Measurements from ENCODE around the gene TTC39A.

TTC39A gene

DNA sequence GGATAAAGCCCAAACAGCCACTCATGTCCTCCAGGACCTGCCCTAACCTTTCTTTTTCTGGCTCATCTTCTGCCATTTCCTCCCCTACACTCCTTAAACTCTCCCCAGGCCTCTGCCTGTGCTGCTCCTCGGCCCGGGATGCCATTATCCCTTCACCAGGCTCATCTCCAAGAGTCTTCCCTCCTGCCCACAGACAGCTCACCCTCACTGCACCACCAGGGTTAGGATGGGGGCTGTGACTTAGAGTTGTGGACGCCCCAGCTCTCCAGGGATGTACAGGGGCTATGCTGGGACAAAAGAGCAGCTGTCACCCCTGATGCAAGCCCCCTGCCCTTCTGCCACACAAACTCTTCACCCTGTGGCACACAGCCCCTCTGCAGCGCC is 32.0 kb downstream of the TTC39A start:
- H3K4me3 ChIP-seq (ENCODE audit: control insufficient read depth in 1 of 7, extremely low read depth in 1 of 7, insufficient read depth in 4 of 7, low read depth in 2 of 7, low read length in 6 of 7), result no peak overlapping the region
- H3K4me1 ChIP-seq (ENCODE audit: control extremely low read depth in 1 of 4, control insufficient read depth in 4 of 4, insufficient read depth in 4 of 4, low read length in 3 of 4), result peaks cover 0 to 72% (median 58%) of the 10 kb centered on the region in 4 experiments
- no peaks in the 10 kb centered on the region for H3K27me3 ChIP-seq (replicated peaks in 2 of 5; ENCODE audit: control insufficient read depth in 4 of 5, insufficient read depth in 5 of 5, low read length in 4 of 5)
- WGBS (ENCODE audit: insufficient coverage), result 100% methylated on average over 2 of the region's 4 CpGs
- H3K27ac ChIP-seq (ENCODE audit: insufficient read depth in 1 of 2, low read depth in 1 of 2, low read length in 2 of 2, poor library complexity in 1 of 2, severe bottlenecking in 2 of 2), result no peak overlapping the region
- ChIA-PET CTCF (interaction anchor here (1.2 kb wide), 1 partner anchor 13 kb away, joined by 3 read pairs; no protein-coding TSS in a partner anchor), POLR2A (no interaction called here)
- no peak for DNase-seq
- peaks cover 0 to 4% (median 0%) of the 10 kb centered on the region in 5 experiments for H3K9me3 ChIP-seq (ENCODE audit: control extremely low read depth in 1 of 5, control insufficient read depth in 4 of 5, insufficient read depth in 2 of 5, low read depth in 1 of 5, low read length in 4 of 5)
- no peaks in the 10 kb centered on the region for H3K36me3 ChIP-seq (ENCODE audit: control insufficient read depth in 4 of 4, insufficient read depth in 4 of 4, low read length in 3 of 4)

DNA sequence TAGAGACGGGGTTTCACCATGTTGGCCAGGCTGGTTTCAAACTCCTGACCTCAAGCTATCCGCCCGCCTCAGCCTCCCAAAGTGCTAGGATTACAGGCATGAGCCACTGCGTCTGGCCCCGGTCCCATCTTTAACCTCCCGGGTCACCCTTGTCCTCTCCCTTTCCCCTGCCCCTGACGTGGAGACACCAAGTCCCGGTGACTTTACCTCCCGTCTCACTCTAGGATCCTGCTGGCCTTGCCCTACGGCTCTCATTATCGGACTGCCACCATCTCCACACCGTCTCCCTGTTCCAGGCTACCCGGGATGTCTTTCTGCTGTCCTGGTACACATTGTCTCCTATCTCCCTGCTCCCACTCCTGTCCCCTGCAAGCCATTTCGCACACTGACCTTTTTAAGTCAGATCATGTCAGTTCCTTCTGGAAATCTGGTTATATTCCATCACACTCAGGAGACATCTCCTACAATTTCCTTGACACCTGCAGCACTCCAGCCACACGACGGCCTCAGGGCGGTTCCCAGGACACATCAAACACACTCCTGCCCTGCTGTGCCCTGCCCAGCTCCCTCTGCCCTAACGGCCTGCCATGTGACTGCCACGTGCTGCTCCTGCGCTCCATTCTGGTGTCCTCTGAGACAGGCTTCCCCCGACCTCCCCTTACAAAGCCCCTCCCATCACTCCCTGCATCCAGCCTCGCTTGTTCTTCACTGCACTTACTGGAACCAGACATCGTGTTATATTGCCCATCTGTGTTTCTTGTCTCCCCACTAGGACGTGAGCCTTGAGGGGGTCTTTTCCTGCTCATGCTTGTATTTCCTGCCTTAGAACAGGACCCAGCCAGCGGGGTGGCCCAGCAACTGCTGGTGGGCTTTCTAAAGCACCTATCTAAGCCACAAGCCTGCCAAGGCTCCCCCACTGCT is 32.7 kb downstream of the TTC39A start:
- peaks cover 0 to 4% (median 0%) of the 10 kb centered on the region in 5 experiments for H3K9me3 ChIP-seq (ENCODE audit: control extremely low read depth in 1 of 5, control insufficient read depth in 4 of 5, insufficient read depth in 2 of 5, low read depth in 1 of 5, low read length in 4 of 5)
- H3K27ac ChIP-seq (ENCODE audit: insufficient read depth in 1 of 2, low read depth in 1 of 2, low read length in 2 of 2, poor library complexity in 1 of 2, severe bottlenecking in 2 of 2), result no peak overlapping the region
- H3K36me3 ChIP-seq (ENCODE audit: control insufficient read depth in 4 of 4, insufficient read depth in 4 of 4, low read length in 3 of 4), result no peaks in the 10 kb centered on the region
- POLR2A ChIA-PET, result interaction anchor here (0.6 kb wide), 1 partner anchor 112 kb away, joined by 5 read pairs; no protein-coding TSS in a partner anchor
- peak overlapping the region in 2 of 7 experiments; percentile 67 to 77 for H3K4me3 ChIP-seq (ENCODE audit: control insufficient read depth in 1 of 7, extremely low read depth in 1 of 7, insufficient read depth in 4 of 7, low read depth in 2 of 7, low read length in 6 of 7)
- 92% methylated on average over 24 of the region's 25 CpGs for WGBS (ENCODE audit: insufficient coverage)
- no peaks in the 10 kb centered on the region for H3K27me3 ChIP-seq (replicated peaks in 2 of 5; ENCODE audit: control insufficient read depth in 4 of 5, insufficient read depth in 5 of 5, low read length in 4 of 5)
- DNase-seq, result no peak
- CTCF ChIA-PET, result interaction anchor here (0.7 to 3.8 kb wide), 14 partner anchors 8 to 373 kb away, joined by 3 to 33 read pairs (median 4); no protein-coding TSS in a partner anchor
- H3K4me1 ChIP-seq (ENCODE audit: control extremely low read depth in 1 of 4, control insufficient read depth in 4 of 4, insufficient read depth in 4 of 4, low read length in 3 of 4), result peaks cover 0 to 66% (median 53%) of the 10 kb centered on the region in 4 experiments

DNA sequence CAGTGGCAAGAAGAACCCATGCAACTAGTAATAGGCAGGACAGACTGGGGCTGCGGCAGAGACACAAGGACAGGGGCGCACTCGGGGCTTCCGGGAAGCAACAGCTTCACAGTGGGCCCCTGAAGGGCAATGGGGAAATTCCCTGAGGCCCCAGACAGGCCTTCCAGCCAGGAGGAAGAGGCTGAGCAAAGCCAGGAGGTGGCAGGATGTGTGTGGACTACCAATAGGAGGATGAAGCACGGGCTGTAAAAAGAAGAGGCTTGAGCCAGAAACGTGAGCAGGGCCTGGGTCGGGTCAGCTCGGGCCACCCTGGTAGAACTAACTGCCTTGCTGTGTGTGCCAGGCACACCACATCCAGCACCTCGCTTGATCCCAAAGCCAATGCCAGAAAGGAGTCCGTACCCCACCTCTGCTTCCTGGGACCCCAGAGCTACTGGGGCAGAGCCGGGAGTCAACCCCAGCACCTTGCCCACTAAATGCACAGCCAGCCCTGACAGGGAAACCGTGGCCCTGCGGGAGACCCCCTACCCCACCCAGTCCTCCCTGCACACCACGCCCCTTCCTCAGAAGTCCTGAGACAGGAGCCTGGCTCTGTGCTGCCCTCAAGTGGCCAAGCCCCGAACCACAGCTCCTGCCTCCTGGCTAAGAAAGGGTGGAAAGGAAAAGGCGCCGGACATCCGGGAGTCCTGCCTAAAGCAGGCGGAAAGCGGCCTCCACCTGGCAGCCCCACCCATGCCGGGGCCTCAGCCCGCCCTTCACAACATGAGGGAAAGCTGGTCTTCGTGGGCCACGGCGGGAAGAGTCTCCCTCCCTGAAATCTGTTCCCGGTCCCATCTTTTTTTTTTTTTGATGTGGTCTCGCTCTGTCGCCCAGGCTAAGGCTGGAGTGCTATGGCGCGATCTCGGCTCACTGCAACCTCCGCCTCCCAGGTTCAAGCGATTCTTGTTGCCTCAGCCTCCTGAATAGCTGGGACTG is 33.7 kb downstream of the TTC39A start:
- H3K36me3 ChIP-seq (ENCODE audit: control insufficient read depth in 4 of 4, insufficient read depth in 4 of 4, low read length in 3 of 4), result no peaks in the 10 kb centered on the region
- POLR2A ChIA-PET, result interaction anchor here (0.6 kb wide), 1 partner anchor 113 kb away, joined by 5 read pairs; no protein-coding TSS in a partner anchor
- CTCF ChIA-PET, result interaction anchor here (0.7 to 3.8 kb wide), 17 partner anchors 9 to 372 kb away, joined by 3 to 33 read pairs (median 4); no protein-coding TSS in a partner anchor
- peaks cover 0 to 4% (median 0%) of the 10 kb centered on the region in 5 experiments for H3K9me3 ChIP-seq (ENCODE audit: control extremely low read depth in 1 of 5, control insufficient read depth in 4 of 5, insufficient read depth in 2 of 5, low read depth in 1 of 5, low read length in 4 of 5)
- peak; percentile 54 to 64 (median 63) for DNase-seq
- no peaks in the 10 kb centered on the region for H3K27me3 ChIP-seq (replicated peaks in 2 of 5; ENCODE audit: control insufficient read depth in 4 of 5, insufficient read depth in 5 of 5, low read length in 4 of 5)
- H3K4me1 ChIP-seq (ENCODE audit: control extremely low read depth in 1 of 4, control insufficient read depth in 4 of 4, insufficient read depth in 4 of 4, low read length in 3 of 4), result peaks cover 0 to 61% (median 47%) of the 10 kb centered on the region in 4 experiments
- no peak overlapping the region for H3K27ac ChIP-seq (ENCODE audit: insufficient read depth in 1 of 2, low read depth in 1 of 2, low read length in 2 of 2, poor library complexity in 1 of 2, severe bottlenecking in 2 of 2)
- H3K4me3 ChIP-seq (ENCODE audit: control insufficient read depth in 1 of 7, extremely low read depth in 1 of 7, insufficient read depth in 4 of 7, low read depth in 2 of 7, low read length in 6 of 7), result peak overlapping the region in 6 of 7 experiments; percentile 28 to 77 (median 58)
- 16% methylated on average over 31 of the region's 33 CpGs for WGBS (ENCODE audit: insufficient coverage)

DNA sequence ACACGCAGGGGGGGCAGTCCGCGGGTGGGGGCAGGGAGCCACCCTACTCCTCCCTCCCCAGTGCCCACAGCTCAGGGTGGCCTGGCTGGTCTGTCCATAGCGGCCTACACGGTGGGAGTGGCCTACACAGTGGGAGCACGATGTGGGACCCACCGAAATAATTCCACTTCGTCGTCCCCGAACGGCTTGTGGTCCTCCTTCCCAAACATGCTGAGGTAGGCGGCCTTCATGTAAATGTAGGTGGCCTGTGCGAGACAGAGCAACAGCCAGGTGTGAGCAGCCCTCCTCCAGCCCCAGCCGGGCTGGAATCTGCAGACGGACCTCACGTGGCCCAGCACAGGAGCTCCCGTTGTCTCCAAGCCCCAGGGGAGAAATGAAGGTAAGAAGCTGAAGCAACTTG is 34.4 kb downstream of the TTC39A start:
- ChIA-PET POLR2A (no interaction called here), CTCF (interaction anchor here (1.0 to 3.8 kb wide), 13 partner anchors 8 to 372 kb away, joined by 3 to 33 read pairs (median 4); no protein-coding TSS in a partner anchor)
- H3K4me3 ChIP-seq (ENCODE audit: control insufficient read depth in 1 of 7, extremely low read depth in 1 of 7, insufficient read depth in 4 of 7, low read depth in 2 of 7, low read length in 6 of 7), result no peak overlapping the region
- H3K36me3 ChIP-seq (ENCODE audit: control insufficient read depth in 4 of 4, insufficient read depth in 4 of 4, low read length in 3 of 4), result no peaks in the 10 kb centered on the region
- no peaks in the 10 kb centered on the region for H3K27me3 ChIP-seq (replicated peaks in 2 of 5; ENCODE audit: control insufficient read depth in 4 of 5, insufficient read depth in 5 of 5, low read length in 4 of 5)
- no peak overlapping the region for H3K27ac ChIP-seq (ENCODE audit: insufficient read depth in 1 of 2, low read depth in 1 of 2, low read length in 2 of 2, poor library complexity in 1 of 2, severe bottlenecking in 2 of 2)
- peaks cover 0 to 54% (median 40%) of the 10 kb centered on the region in 4 experiments for H3K4me1 ChIP-seq (ENCODE audit: control extremely low read depth in 1 of 4, control insufficient read depth in 4 of 4, insufficient read depth in 4 of 4, low read length in 3 of 4)
- DNase-seq, result no peak
- 95% methylated on average over 14 of the region's 17 CpGs for WGBS (ENCODE audit: insufficient coverage)
- H3K9me3 ChIP-seq (ENCODE audit: control extremely low read depth in 1 of 5, control insufficient read depth in 4 of 5, insufficient read depth in 2 of 5, low read depth in 1 of 5, low read length in 4 of 5), result peaks cover 0 to 4% (median 0%) of the 10 kb centered on the region in 5 experiments

DNA sequence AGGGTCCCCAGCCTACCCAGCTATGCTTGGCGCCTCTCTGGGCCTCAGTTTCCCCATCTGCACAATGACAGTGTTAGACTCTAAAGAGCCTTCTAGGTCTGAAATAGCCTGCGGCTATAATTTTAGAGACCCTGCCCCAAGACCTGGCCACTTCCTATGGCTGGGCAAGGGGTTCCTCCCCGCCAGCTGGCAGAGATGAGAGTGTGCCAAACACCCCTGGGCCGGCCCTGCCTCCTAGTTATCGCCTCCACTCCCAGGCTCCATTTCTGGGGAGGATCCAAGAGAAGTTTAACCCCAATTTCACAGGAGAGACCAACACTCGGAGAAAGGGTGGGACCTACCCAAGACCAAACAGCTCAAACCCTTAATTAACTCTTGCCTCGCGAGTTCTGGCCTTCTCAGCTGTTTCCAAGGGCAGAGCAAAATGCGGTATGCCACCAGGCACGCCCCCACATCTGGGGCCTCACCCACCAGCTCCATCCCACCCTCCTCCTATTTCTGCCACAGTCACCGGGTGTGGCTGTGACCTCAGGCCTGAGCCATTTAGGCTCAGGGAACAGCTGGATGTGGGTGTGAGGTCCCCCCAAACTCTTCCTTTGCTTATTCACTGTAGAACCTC is 35.7 kb downstream of the TTC39A start:
- H3K4me1 ChIP-seq (ENCODE audit: control extremely low read depth in 1 of 4, control insufficient read depth in 4 of 4, insufficient read depth in 4 of 4, low read length in 3 of 4), result peaks cover 0 to 41% (median 29%) of the 10 kb centered on the region in 4 experiments
- DNase-seq, result peak; percentile 57 to 96 (median 95)
- H3K9me3 ChIP-seq (ENCODE audit: control extremely low read depth in 1 of 5, control insufficient read depth in 4 of 5, insufficient read depth in 2 of 5, low read depth in 1 of 5, low read length in 4 of 5), result peaks cover 0 to 4% (median 0%) of the 10 kb centered on the region in 5 experiments
- ChIA-PET POLR2A (interaction anchor here (0.5 kb wide), 1 partner anchor 254 kb away, joined by 3 read pairs; no protein-coding TSS in a partner anchor), CTCF (interaction anchor here (0.7 to 3.8 kb wide), 7 partner anchors 8 to 106 kb away, joined by 3 to 33 read pairs (median 4); no protein-coding TSS in a partner anchor)
- no peak overlapping the region for H3K4me3 ChIP-seq (ENCODE audit: control insufficient read depth in 1 of 7, extremely low read depth in 1 of 7, insufficient read depth in 4 of 7, low read depth in 2 of 7, low read length in 6 of 7)
- 46% methylated on average over 9 of the region's 11 CpGs for WGBS (ENCODE audit: insufficient coverage)
- H3K27me3 ChIP-seq (replicated peaks in 2 of 5; ENCODE audit: control insufficient read depth in 4 of 5, insufficient read depth in 5 of 5, low read length in 4 of 5), result no peaks in the 10 kb centered on the region
- no peak overlapping the region for H3K27ac ChIP-seq (ENCODE audit: insufficient read depth in 1 of 2, low read depth in 1 of 2, low read length in 2 of 2, poor library complexity in 1 of 2, severe bottlenecking in 2 of 2)
- H3K36me3 ChIP-seq (ENCODE audit: control insufficient read depth in 4 of 4, insufficient read depth in 4 of 4, low read length in 3 of 4), result no peaks in the 10 kb centered on the region

DNA sequence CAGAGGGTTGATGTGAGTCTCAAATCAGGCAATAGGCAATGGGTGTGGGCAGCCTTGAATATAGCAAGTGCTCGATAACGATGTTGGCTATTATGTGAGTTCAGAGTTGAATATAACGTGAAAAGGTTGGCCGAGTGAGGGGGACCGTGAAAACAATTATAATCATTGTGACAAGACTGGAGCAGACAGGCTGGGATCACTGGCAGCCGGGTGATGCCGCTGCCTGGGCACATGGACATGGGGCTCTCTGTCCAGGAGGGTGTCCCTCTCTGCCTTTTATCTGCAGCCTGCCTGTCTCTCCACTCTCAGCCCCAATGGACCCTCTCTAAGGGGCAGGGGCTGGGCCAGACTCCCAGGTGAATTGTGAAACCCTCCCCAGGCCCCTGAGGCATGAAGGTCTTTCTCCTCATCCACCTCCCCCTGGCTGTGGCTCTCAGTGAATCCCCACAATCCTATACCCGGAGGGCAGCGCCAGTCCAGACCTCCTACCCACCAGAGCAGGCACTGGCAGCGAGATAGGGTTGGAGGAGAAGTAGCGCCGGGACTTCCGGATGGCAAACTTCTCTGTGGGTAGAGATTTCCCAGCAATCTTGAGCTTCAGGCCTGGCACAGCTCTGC is 36.4 kb downstream of the TTC39A start:
- WGBS (ENCODE audit: insufficient coverage), result 91% methylated on average over 9 of the region's 13 CpGs
- no peak overlapping the region for H3K27ac ChIP-seq (ENCODE audit: insufficient read depth in 1 of 2, low read depth in 1 of 2, low read length in 2 of 2, poor library complexity in 1 of 2, severe bottlenecking in 2 of 2)
- ChIA-PET POLR2A (no interaction called here), CTCF (interaction anchor here (1.0 to 3.8 kb wide), 4 partner anchors 12 to 102 kb away, joined by 3 to 33 read pairs (median 16); no protein-coding TSS in a partner anchor)
- peaks cover 0 to 35% (median 23%) of the 10 kb centered on the region in 4 experiments for H3K4me1 ChIP-seq (ENCODE audit: control extremely low read depth in 1 of 4, control insufficient read depth in 4 of 4, insufficient read depth in 4 of 4, low read length in 3 of 4)
- no peak overlapping the region for H3K4me3 ChIP-seq (ENCODE audit: control insufficient read depth in 1 of 7, extremely low read depth in 1 of 7, insufficient read depth in 4 of 7, low read depth in 2 of 7, low read length in 6 of 7)
- no peak for DNase-seq
- no peaks in the 10 kb centered on the region for H3K27me3 ChIP-seq (replicated peaks in 2 of 5; ENCODE audit: control insufficient read depth in 4 of 5, insufficient read depth in 5 of 5, low read length in 4 of 5)
- no peaks in the 10 kb centered on the region for H3K36me3 ChIP-seq (ENCODE audit: control insufficient read depth in 4 of 4, insufficient read depth in 4 of 4, low read length in 3 of 4)
- no peaks in the 10 kb centered on the region for H3K9me3 ChIP-seq (ENCODE audit: control extremely low read depth in 1 of 5, control insufficient read depth in 4 of 5, insufficient read depth in 2 of 5, low read depth in 1 of 5, low read length in 4 of 5)

Data from common myeloid progenitor, CD34-positive (primary cell).